AG04450 (cell line): ENCODE measurements around the gene LRIT1. TPM values are rescaled to one million over a fixed set of nuclear protein-coding genes. Genes with fewer than 3 reads are reported as not detected.

Experiments used
- CTCF ChIA-PET: fragments of 300-600, 350-600 bp; formaldehyde crosslinking; extraction: SDS; loops from one replicate; lab custom pipeline; 2022; ENCODE audit warnings: antibody characterized with exemption, inconsistent platforms; lab: Charles Lee
- POLR2A ChIA-PET: fragments of 350-600 bp; formaldehyde crosslinking; extraction: SDS; loops from one replicate; lab custom pipeline; 2021; ENCODE audit warnings: antibody characterized with exemption, inconsistent platforms; lab: Yijun Ruan, JAX
- DNase-seq: peaks from one replicate; pipeline ENCODE4 v3.0.0-alpha.2; 2011; ENCODE audit warnings: low read depth, low spot score
- H3K27ac ChIP-seq: one replicate; pipeline ENCODE4 v1.5.1; 2012; ENCODE audit warnings: low read depth, low read length, control low read depth
- H3K27me3 ChIP-seq: one replicate; pipeline ENCODE4 v1.6.0; 2012; ENCODE audit warnings: low read length; ENCODE audit not compliant: control insufficient read depth, insufficient read depth
- H3K4me3 ChIP-seq: 2 replicates; pipeline ENCODE4 v1.5.1; 2011; ENCODE audit warnings: mild to moderate bottlenecking, low read depth, low read length, control low read depth
- H3K9me3 ChIP-seq: 2 replicates; pipeline ENCODE4 v1.5.1; 2012; ENCODE audit warnings: low read length; ENCODE audit not compliant: control insufficient read depth, insufficient read depth
- polyA plus RNA-seq: library from polyadenylated mRNA; depleted of rRNA; stranded (reverse); fragments of >200 nt; gene quantifications from 2 replicates; pipeline ENCODE4 v1.2.3, GENCODE V29; 2011
- TF ChIP-seq, protein P1 (sequence below): IDR thresholded peaks from 2 replicates; pipeline ENCODE4 v1.5.1; 2011; ENCODE audit warnings: low read depth, low read length, control low read depth, inconsistent platforms

Gene LRIT1
- polyA plus RNA-seq, 1 experiment: not detected

DNA sequence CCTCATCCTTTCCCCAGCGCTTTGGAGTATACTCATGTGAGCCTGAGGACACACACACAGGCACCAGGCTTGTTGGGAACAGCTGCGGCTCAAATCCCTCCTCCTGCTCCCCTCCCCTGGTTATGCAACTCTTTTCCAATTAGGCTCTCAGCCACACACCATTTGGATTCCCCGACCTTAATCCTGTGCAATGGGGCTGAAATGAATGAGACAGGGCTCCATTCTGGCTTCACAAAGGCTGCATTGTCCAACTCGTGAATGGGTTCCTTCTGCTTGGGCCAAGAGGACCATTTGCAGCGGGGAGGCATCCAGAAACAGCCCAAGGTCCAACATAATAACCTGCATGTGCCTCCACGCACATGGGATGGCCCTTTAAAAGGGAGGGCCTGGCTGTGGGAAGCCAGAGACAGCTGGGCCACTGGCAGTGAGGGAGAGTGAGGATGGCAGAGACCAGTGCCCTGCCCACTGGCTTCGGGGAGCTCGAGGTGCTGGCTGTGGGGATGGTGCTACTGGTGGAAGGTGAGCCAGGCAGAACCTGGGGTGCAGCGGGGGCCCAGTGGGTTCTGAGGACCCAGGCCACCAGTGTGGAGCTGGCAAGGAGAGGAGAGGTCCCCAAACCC is 3.4 kb upstream of the LRIT1 start, which contains the start of gene RGR:
TSS of gene RGR (plus strand) at position 403 of the 620 bp plus-strand sequence. CDS start at position 441, 38 bp downstream.
- Histone ChIP-seq H3K27me3 (peaks cover 29% of the 10 kb centered on the region), H3K27ac (no peak within 1 kb of the TSS), H3K9me3 (no peaks in the 10 kb centered on the region), H3K4me3 (no peak within 1 kb of the TSS)
- TF ChIP-seq, protein P1, sequence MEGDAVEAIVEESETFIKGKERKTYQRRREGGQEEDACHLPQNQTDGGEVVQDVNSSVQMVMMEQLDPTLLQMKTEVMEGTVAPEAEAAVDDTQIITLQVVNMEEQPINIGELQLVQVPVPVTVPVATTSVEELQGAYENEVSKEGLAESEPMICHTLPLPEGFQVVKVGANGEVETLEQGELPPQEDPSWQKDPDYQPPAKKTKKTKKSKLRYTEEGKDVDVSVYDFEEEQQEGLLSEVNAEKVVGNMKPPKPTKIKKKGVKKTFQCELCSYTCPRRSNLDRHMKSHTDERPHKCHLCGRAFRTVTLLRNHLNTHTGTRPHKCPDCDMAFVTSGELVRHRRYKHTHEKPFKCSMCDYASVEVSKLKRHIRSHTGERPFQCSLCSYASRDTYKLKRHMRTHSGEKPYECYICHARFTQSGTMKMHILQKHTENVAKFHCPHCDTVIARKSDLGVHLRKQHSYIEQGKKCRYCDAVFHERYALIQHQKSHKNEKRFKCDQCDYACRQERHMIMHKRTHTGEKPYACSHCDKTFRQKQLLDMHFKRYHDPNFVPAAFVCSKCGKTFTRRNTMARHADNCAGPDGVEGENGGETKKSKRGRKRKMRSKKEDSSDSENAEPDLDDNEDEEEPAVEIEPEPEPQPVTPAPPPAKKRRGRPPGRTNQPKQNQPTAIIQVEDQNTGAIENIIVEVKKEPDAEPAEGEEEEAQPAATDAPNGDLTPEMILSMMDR: no peak
- ChIA-PET POLR2A (no interaction called here), CTCF (interaction anchor here (1.3 to 2.6 kb wide), 2 partner anchors 12 to 20 kb away, joined by 6 read pairs; no protein-coding TSS in a partner anchor)
- no peak for DNase-seq

DNA sequence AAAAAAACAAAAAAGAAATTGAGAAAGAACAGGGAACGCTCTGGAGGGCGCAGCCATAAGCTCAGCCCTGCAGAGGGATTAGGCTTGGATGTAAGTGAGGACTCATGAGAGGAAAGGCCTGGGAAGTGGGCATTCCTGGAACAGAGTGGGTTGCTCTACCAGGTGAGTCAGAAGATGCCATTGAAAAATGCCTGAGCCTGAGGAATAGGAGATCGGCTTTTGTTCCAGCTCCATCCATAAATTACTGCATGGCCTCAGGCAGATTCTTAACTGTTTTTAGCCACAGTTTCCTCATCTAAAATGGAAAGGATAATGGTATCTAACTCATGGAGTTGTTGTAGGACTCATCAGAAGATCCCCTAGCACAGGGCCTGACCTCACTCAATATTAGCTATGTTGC is 2.4 kb upstream of the LRIT1 start:
- TF ChIP-seq, protein P1: no peak
- H3K4me3 ChIP-seq: no peak overlapping the region
- no peaks in the 10 kb centered on the region for H3K9me3 ChIP-seq
- ChIA-PET CTCF (interaction anchor here (1.0 to 2.6 kb wide), 3 partner anchors 13 to 23 kb away, joined by 4 to 6 read pairs (median 6); no protein-coding TSS in a partner anchor), POLR2A (no interaction called here)
- no peak overlapping the region for H3K27ac ChIP-seq
- H3K27me3 ChIP-seq: peaks cover 29% of the 10 kb centered on the region
- DNase-seq: no peak

DNA sequence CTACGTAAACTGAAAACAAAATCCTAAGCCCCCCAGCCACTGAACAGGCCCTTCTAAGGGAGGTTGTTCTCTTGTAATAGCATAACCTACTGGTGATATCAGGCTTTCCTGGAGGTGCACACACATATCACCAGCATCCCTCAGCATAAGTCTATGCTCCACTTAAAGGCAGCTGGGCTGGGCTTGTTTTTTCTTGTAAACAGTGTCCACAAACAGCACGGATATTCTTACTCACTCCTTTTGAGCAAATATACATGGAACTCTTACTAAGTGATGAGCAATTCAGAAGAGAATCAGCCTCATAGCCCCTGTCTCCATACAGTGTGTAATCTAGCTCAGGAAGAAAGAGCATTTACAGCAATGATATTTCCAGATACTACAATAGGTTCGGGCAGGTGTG is 2.4 kb downstream of the LRIT1 start:
- no peaks in the 10 kb centered on the region; the same call in 1 of the 2 replicates for H3K9me3 ChIP-seq
- peaks cover 10% of the 10 kb centered on the region for H3K27me3 ChIP-seq
- H3K4me3 ChIP-seq: no peak overlapping the region
- DNase-seq: no peak
- CTCF ChIA-PET: interaction anchor here (1.5 kb wide), 1 partner anchor 18 kb away, joined by 5 read pairs; no protein-coding TSS in a partner anchor
- POLR2A ChIA-PET: no interaction called here
- H3K27ac ChIP-seq: no peak overlapping the region
- TF ChIP-seq, protein P1: no peak

DNA sequence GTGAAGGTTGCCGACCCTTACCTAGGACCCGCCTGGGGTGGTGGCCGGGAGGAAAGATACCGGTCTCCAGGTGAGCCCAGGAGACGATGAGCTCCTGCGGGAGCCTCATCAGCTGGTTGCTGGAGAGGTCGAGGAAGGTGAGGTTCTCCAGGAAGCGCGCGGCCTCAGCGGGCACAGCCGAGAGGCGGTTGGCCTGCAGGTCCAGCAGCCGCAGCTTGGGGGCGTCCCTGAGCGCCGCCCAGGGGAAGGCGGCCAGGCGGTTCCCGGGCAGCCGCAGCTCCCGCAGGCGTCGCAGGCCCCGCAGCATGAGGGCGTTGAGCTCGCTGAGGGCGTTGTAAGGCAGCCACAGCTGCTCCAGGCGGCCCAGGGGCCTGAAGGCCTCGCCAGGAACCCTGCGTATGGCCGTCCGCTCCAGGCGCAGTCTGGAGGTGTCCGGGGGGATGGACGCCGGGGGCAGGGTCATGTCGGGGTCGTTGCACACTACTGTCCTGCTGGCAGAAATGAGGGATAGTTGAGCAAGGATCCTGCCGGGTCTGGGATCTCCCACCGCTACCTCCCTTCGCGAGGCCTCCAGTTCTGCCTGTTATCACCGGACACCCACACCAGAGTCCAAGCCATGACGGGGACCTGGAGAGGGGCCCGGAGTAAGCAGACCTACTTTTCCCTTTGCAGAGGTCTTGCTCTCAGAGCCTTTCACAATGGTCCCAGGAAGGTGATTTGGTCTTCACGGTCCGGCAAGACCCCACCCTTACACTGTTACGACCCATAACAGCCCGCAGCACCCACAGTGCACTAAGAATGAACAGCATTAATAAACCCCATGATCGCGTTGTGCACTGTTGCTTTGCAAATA is 3.9 kb downstream of the LRIT1 start:
- Histone ChIP-seq H3K9me3 (no peaks in the 10 kb centered on the region; the same call in 1 of the 2 replicates), H3K27ac (no peak overlapping the region), H3K4me3 (no peak overlapping the region), H3K27me3 (peaks cover 10% of the 10 kb centered on the region)
- POLR2A ChIA-PET: no interaction called here
- DNase-seq: no peak
- TF ChIP-seq, protein P1: no peak
- CTCF ChIA-PET: interaction anchor here (1.4 kb wide), 1 partner anchor 300 kb away, joined by 4 read pairs; no protein-coding TSS in a partner anchor

DNA sequence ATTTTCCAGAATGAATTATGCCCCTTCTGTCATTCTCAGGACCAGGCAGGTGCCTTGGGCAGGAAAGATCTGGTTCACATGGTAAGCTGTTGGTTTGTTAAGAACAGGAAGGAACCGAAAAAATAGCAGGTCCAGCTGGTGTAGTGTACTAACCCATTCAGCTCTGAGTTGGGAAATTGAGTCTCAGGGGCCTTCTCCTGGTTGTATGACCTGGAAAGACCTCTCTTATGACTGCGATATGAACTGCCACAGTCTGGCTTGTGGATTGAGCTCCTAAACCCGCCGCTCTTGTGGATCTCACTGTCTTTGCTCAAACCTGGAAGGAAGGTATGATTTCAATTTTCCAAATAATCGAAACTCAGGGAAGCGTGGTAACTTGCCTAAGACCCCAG is 4.5 kb downstream of the LRIT1 start:
- ChIA-PET CTCF (interaction anchor here (1.4 kb wide), 1 partner anchor 300 kb away, joined by 4 read pairs; no protein-coding TSS in a partner anchor), POLR2A (no interaction called here)
- Histone ChIP-seq H3K4me3 (no peak overlapping the region), H3K27ac (no peak overlapping the region), H3K9me3 (no peaks in the 10 kb centered on the region; the same call in 1 of the 2 replicates), H3K27me3 (peaks cover 7% of the 10 kb centered on the region)
- TF ChIP-seq, protein P1: no peak
- DNase-seq: no peak
